HK-2 (cell line): ENCODE results near the gene KLC1.
"Not testable (repeated sequence)": the region's sequence is repeated elsewhere in the genome, so short reads cannot be mapped to it uniquely, and the experiment has no call there.

Source experiments
- DNase-seq: peaks from one replicate; pipeline ENCODE4 v3.0.0-alpha.2; 2018; ENCODE audit not compliant: unreplicated experiment

Gene KLC1

DNA sequence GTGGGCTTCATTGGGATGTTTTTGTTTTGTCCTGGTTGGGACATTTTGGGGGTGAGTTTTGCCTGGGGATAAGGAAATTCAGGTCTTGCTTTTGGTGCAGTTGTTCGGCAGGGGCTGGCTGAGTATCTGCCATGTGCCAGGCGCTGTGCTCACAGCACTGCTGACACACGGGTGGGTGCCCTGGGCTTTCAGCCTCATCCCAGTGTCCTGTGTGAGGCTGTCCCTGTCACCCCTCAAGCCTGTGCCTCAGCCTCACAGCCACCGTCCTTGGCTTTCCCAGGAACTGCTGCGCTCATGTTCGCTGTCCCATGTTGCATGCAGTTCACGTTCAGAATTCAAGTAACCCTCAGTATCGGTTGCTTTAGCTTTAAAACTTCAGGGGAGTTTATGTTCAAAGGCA lies 61.3 kb downstream of the KLC1 start:
- DNase-seq, result no peak

DNA sequence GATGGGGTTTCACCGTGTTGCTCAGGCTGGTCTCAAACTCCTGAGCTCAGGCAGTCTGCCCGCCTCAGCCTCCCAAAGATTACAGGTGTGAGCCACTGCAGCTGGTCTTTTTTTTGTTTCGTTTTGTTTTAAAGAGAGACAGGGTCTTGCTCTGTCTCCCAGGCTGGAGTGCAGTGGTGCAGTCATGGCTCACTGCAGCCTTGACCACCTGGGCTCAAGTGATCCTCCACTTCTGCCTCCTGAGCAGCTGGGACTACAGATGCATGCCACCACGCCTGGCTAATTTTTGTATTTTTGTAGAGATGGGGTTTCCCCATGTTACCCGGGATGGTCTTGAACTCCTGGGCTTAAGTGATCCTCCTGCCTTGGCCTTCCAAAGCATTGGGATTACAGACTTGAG lies 62.6 kb downstream of the KLC1 start:
- not testable (repeated sequence) for DNase-seq

DNA sequence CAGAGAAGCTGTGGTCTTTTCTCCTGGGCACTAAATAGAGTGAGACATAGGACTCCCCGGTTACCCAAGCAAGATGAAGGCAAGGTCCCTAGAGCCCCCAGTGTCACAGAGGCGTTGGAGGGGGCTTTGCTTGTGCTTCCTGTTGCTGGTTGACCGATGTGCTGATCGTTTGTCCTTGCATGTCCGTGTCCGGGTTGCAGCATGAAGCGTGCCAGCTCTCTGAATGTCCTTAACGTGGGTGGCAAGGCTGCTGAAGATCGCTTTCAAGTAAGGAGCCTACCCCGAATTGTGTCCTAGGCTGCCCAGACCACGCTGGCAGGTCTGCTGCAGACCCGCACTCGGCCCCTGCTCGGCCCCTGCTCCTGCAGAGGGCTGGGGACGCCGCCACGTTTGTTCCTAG lies 63.1 kb downstream of the KLC1 start:
- DNase-seq, result no peak

DNA sequence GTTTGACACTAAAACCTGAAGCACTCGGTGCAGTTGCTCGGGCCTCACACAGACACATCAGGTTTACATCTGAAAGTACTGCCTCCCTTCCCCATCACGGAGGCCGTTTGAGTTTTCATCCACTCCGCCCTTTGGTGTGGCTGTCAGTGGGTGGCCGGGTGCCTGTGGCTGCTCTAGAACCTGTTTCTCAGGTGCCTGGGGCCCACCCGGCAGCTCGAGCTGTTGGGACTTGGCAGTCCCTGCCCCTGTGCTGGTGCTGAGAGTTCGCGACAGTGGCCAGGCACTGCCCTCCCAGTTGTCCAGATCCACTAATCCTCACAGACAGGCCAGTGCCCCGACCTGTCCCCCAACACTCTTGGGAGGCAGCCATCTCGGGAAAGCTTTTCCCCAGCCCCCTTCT lies 63.9 kb downstream of the KLC1 start:
- DNase-seq, result no peak

DNA sequence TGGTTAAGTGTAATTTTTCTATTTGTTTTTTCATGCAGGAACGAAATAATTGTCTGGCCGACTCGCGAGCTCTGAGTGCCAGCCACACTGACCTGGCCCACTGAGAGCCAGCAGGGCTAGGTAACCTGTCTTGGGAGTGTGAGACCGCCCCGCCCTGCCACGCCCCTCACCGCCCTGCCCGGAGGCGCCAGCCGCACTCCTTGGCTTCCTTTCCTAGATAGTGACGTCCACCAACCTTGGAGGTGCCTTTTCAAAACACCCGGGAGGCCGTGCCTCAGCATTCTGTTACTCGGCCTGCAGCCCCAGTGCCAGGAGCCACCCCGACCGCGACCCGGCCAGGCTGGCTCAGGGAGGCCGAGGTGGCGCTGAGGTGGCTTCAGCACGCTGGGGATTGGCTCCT lies 64.5 kb downstream of the KLC1 start:
- DNase-seq, result no peak

DNA sequence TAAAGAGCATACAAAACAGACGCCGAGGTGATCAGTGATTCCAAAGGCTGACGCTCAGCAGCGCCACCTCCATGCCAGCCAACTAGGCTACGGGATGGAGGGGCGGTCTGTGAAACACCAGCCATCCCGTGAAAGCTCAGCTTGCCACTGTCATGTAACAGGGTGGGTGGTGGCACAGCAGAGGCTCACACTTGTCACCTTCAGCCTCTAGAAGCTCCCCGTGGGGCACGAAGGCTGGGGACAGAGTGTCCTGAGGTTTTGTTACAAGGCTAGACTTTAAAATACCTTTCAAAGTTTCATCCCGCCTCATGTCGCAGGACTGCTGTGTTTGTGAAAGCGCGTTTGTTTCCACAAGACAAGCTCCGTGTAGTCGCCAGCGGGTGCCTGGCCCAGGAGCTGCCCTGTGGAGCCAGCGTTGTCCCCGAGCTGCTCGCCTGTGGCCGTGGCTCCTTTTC lies 65.6 kb downstream of the KLC1 start:
- no peak for DNase-seq

DNA sequence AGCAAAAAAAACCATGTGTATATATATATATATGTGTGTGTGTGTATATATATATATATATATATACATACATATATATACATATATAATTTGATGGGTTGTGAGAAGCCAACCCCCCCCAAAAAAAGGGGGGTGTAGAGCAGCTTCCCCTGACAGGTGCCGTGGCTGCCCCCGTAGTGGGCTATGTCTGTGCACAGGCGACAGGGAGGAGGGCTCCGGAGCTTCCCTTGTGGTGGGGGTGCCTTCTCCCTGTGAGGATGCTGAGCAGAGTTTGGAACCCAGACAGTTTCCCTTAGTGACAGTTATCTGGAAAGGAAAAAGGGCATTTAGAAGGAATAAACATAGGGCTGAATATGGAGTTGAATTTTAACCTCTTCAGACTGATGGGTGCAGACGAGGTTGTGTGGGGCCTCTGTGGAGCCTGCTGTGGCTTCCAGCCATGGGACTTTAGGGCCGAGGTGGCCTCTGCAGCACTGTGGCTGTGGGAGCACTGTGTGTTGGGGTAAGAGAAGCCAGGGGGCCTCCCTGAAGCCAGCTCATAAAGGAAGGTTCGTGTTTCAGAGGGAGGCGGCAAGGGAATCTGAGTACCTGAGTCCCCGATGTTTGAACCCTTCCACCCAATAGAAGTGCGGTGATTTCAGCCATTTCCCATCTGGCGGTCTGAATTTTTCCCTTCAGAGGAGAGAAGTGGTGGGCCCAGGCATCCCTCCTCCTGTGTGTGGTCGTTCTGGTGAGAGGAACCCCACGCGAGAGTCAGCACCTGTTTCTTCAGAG lies 66.5 kb downstream of the KLC1 start:
- no peak for DNase-seq

DNA sequence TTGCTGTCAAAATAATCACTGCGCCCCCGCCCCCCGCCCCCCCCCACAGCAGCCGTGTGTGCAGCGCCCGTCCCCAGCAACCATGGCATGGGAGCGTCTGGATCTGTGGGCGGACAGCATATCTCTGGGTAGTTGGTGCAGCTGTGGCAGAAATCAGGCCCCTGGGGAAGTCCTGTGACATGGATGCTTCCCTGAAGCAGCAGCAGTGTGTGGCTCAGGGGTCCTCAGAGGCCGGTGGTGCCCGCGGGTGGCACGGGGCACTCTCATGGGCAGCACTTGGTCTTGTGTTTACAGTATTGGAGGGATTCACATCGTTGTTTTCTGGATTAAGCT lies 67.0 kb downstream of the KLC1 start:
- no peak for DNase-seq

DNA sequence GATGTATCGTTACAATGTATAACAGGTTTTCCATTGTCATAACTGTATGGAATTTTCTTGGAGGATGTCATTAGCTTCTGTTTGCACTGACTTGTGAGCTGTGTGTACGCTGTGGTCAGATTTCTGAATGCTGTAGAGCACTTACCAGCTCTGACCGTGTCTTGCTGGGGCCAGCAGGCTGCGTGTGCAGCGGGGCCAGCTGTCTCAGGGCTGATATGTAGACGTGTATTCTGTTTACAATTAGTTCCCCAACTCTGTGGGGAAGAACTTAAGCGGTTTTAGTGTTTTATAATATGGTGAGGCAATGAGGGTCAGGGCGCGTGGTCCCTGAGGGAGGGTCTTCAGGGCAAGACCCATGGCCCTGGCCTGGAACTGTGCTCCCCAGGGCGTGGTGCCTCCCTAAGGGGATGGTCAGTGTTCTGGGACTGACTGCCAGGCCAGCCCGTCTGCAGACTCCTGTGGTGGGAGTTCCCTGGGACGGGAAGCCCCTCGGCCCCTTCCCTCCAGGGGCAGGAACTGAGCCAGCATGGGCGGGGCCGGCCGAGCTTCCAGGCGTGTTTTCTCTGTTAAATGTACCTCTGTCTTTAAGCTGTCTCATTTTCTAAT lies 67.6 kb downstream of the KLC1 start:
- no peak for DNase-seq

DNA sequence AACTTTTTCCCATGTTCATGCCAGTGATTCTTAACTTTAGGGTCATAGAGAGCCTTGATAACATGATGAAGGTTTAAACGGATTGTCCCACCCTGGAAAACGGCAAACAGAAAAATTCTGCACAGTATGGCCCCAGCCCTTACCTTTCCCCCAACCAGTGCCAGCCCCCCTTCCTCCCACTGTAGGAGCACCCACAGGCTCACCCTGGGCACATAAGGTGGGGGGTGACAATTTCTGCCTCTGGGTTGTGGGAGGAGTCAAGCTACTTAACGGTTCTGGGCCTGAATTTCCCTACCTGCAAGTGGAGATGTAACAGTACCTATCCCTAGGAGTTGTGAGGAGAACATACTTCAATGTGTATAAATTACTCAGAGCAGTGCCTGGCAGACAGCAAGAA lies 68.2 kb downstream of the KLC1 start:
- DNase-seq, result no peak

DNA sequence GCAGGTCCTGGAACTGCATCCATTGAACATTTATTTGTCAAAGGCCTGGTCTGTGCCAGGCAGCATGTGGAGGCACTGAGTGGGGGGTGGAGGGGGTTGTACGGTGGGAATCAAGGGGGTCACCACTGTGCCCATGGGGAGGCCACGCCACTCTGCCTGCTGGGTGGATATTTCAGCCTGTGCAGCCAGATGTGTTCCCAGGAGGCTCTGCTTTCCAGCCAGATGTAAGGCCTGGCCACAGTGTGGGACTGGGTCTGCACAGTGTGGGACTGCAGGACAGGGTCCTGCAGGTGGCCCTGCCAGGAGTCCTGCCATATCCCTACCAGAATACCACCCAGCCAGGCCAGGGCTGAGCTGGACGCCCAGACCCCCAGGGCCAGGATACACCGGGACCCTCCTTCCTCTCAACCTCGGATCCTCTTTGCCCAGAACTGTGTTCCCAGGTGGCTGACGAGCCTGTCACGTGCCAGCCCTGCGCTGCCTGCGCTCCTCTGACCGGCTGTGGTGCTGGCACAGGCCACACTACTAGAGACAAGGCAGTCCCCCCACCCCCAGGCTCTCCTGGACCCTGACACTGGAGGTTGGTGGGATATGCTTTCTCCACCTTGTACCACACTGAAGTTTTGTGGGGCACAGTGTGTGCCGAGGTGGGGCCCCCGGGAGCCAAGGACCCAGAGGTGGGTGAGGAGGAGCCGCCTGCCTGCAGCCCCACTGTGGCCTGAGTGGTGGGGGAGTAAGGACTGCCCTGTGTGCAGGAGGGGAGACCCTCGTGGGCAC lies 68.8 kb downstream of the KLC1 start:
- no peak for DNase-seq

DNA sequence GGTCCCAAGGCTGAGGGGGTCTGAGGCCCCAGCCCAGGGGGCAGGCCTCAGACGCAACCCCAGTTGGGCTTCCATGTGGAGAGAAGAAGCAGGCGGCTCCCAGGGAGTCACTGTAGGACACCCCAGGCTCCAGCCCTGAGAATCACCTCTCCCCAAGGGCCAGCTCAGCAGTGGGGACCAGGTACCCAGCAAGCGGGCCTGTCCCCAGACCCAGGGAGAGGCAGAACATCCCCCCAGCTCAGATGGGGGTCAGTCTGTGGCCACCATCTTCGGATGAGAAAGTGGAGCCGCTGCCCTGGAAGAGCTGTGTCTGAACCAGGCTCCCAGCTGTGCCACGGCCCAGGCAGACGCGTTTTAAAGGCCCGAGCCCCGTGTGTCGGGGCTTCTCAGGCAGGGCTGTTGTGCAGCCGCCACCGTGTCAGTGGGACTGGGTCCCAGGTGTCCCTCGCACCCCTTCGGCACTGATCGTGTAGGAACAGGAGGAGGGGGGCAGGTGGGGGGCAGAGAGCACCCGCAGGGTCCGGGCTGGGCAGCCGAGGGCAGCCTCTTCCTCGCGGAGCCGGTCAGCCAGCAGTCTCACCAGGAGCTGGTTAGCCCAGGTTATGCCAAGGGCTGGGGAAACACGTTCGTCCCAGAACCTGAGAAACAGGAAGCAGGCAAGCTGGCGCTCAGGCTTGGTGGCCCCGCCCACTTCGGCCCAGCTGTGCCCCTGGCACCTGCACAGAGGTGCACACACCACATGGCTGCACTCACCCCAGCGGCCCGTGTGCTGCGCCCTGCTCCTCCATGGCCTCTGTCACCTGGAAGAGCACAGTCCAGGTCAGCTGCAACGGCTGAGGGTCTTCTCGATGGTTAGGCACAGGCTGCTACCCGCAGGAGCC lies 69.6 kb downstream of the KLC1 start:
- DNase-seq, result no peak

DNA sequence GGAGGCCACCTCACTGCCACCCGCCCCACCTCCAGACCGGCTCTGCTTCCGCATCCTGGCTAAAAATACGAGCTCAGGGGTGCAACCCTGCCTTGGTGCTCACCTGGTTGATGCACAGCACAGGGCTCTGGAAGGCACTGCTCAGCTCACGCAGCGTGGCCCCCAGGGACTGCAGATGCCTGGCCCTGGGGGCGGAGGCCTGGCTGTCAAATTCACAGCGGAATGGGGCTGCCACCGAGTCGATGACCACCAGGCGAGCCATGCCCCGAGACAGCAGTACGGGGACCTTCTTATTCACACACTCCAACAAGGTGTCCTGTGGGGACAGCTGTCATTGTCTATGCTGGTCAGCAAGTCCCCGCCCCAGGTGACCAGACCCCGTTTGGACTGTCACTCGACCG lies 70.2 kb downstream of the KLC1 start:
- DNase-seq, result no peak

DNA sequence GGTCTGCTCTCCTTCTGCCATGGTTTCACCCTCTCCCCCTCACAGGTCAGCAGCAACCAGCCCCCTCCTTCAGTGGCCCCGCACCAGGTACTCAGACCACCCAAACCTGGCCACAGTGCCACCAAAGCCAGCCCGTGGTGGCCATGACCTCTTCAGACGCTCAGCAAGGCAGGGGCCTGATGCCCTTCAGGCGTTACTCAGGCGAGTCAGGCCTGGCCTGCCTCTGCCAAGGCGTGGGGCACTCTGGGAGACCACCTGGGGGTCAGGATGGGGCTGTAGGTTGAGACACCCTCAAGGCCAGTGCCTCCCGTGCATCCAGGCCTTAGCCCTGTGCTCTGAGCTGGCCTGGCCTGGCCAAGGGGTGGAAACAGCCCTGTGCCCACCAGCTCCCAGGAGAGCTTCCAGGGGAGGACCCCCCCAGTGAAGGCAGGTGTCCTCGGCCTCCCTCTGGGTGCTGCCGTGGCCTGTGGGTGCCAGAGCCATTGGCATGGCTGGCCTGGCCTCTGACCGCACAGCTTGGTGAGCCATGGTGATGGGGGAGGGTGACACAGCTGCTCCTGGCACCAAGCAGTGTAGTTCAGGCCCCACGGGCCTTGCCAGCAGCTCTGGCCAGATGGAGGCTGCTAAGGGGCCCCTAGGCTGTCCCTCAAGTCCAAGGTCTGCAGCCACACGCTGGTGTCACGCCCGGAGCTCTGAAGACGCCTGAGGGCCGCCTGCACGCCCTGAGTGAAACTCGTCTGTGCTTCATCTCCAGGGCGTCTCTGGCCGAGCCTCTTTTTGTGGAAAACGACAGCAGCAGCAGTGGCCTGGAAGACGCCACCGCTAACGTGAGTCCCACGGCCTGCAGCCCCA lies 71.1 kb downstream of the KLC1 start:
- no peak for DNase-seq

DNA sequence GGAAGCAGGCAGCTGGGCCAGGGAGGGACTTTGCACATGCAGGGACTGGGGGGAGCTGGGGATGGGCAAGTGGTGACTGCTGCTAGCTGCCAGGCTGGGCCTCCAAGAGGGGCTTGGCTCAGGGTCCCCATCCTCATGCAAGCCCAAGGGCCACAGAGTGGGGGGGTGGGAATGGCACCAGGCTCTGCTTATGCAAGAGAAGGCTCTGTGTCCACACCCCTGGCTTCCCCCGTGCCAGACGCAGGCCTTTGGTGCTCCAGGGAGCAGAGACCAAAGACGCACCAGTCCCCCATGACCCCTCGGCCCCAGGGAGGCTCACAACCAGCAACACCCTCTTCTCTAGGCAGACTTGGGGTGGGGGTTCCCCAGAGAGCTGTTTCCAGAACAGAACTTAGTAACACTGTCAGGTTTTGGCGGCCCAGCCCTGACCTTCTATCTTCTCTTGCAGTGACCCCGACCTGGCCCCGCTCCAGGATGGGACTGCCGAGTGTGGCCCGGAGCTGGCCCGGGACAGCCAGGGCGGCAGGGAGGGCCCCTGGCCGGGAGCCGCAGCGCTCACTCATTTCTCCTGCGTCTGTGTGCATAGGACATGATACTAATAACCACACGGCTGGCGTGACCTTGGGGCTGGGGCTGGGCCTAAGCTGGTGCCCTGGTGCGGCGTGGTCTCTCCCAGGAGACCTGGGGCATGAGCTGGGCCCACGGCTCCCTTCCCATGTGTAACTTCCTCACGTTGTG lies 71.9 kb downstream of the KLC1 start:
- DNase-seq, result no peak

DNA sequence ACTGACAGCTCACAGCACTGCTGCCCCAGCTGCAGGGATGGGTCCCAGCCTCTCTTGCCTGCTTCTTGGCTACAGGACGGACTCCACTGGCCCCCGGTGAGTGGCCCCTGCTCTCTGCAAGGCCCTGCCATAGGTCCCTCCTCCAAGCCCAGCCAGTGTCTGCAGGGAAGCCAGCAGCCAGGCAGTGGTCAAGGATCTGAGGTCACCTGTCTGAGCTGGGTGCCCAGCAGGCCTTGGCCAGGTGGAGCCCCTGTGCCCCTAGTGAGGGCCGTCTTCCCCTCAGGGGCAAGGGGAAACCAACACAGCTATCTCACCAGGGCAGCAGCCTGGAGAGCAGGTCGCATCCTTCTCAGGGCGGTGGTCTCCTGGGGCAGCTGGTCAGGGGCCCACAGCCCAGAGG lies 73.1 kb downstream of the KLC1 start:
- DNase-seq, result no peak

DNA sequence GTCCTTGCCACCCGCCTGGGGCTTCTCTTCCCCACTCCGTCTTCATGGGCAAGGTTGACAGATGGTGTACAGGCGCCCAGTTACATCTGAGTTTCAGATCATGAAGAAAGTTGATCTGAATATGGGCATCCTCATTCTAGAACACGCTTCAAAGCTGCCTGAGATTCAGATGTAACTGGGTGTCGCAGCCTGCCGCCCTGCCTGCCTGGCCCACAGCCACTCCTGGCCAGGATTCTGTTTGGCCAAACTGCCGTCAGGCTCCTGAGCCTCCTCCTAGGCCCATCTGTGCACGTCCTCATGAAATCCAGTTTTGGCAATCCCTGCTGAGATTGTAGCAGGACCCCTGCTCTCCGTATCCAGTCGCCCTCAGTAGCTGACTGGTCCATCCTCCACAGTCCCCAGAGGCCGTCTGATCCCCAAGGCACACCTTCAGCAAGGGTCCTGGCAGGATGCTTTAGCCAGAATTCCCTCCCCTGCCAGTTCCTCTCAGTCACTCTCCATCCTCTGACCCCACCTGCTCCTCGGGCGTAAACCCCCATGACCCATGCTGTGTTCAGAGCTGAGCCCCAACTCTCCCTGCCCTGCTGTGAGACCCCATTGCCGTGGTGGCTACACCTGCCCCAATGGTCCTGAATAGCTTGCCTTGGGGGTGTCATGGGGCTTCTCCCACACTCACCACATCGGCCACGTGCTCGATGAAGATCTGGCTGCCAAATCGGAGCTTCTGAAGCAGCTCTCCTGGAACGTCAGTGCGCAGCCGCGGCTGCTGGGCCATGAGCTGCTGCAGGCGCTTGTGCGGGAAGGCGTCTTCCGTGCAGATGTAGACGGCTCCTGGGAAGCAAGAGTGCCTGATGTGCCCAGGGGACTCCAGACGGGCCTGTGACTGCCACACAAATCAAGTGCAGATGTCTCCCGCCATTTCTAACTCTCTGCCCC lies 73.8 kb downstream of the KLC1 start:
- DNase-seq, result no peak

DNA sequence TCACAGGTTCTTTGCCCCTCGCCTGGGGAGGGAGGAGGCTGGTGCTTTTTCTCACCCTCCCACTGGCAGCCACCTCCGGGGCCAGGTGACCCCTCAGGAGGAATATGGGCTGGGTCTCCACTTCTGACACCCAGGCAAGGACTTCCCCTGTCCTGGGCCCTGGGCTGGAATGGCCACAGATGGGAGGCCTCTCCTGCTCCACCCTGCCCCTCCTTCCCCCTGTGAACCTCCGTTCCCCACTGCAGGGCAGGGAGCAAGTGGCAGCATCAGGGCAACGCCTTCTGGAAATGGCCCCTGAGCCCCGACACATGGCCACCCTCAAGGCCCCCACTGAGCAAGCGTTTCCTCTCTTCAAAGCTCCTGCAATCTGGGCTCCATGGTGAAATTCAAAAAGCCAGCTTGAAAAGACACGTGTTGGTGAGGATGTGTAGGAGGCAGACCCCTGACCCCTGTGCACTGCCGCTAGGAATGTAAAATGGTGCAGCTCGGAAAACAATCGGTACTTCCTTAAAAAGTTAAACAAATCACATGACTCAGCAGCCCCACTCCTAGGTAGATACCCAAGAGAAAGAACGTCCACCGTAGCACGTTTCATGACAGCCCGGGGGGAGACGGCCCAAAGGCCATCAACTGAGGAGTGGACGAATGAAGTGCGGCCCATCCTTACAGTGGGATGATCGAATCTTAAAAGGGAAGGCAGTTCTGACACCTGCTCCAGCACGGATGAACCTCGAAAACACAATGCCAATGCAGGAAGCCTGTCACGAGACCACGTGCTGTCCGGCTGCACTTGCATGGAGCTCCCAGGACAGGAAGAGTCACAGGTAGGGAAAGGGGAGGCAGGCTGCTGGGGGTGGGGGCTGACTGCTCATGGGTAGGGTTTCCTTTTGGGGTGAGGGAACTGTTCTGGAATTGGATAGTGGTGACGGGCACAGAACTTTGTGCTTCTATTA lies 74.7 kb downstream of the KLC1 start:
- DNase-seq, result no peak
